Keratinocyte (primary cell): Measurements from ENCODE around the gene CNNM3. TPM values are rescaled to one million over a fixed set of nuclear protein-coding genes. Genes with fewer than 3 reads are reported as not detected.
"Not testable (repeated sequence)": the region's sequence is repeated elsewhere in the genome, so short reads cannot be mapped to it uniquely, and the experiment has no call there.

Source experiments
- DNase-seq: peaks from one replicate; pipeline ENCODE4 v3.0.0-alpha.2; 2011; ENCODE audit warnings: low read depth, missing footprints, low spot score
- FAIRE-seq: peaks from 2 replicates; lab custom pipeline; 2011; peaks lifted over from hg19 to GRCh38; lab: Jason Lieb, UNC
- H2AFZ ChIP-seq: 2 replicates; pipeline ENCODE4 v1.6.0; 2012; ENCODE audit warnings: low read length, control low read depth, inconsistent platforms; ENCODE audit not compliant: control insufficient read depth
- H3K27ac ChIP-seq: 2 replicates; pipeline ENCODE4 v1.5.1; 2011; ENCODE audit warnings: low read length; ENCODE audit not compliant: control insufficient read depth, insufficient read depth
- H3K27me3 ChIP-seq: 3 replicates; pipeline ENCODE4 v1.6.0; 2011; ENCODE audit warnings: low read length; ENCODE audit not compliant: control insufficient read depth, insufficient read depth; ENCODE audit errors: extremely low read depth
- H3K36me3 ChIP-seq, 2 experiments: 2 replicates in 1 of 2; 3 replicates in 1 of 2; pipeline ENCODE4 v1.5.1; 2011; ENCODE audit warnings: low read length in 2 of 2, mild to moderate bottlenecking in 1 of 2; ENCODE audit not compliant: control insufficient read depth in 2 of 2, insufficient read depth in 2 of 2; ENCODE audit errors: extremely low read depth in 1 of 2
- H3K4me1 ChIP-seq: 3 replicates; pipeline ENCODE4 v1.5.1; 2011; ENCODE audit warnings: low read length; ENCODE audit not compliant: control insufficient read depth, insufficient read depth; ENCODE audit errors: extremely low read depth
- H3K4me2 ChIP-seq: 3 replicates; pipeline ENCODE4 v1.6.0; 2011; ENCODE audit warnings: low read depth, low read length; ENCODE audit not compliant: control insufficient read depth, insufficient read depth; ENCODE audit errors: extremely low read depth
- H3K4me3 ChIP-seq, 3 experiments: fragments of 200-600 bp in 1 of 3; sonication (generic) in 1 of 3; 2 replicates in 2 of 3; 3 replicates in 1 of 3; pipeline ENCODE4 v1.5.1; 2011 to 2016; ENCODE audit warnings: low read length in 3 of 3, mild to moderate bottlenecking in 3 of 3, control low read depth in 2 of 3, inconsistent platforms in 1 of 3, low read depth in 1 of 3, mixed read lengths in 1 of 3, mixed run types in 1 of 3, moderate library complexity in 1 of 3; ENCODE audit not compliant: control insufficient read depth in 2 of 3, insufficient read depth in 2 of 3; ENCODE audit errors: extremely low read depth in 1 of 3
- H3K79me2 ChIP-seq: 2 replicates; pipeline ENCODE4 v1.6.0; 2012; ENCODE audit warnings: low read length; ENCODE audit not compliant: control insufficient read depth, insufficient read depth
- H3K9ac ChIP-seq: 3 replicates; pipeline ENCODE4 v1.6.0; 2011; ENCODE audit warnings: low read length; ENCODE audit not compliant: control insufficient read depth, insufficient read depth; ENCODE audit errors: extremely low read depth
- H3K9me1 ChIP-seq: 3 replicates; pipeline ENCODE4 v1.6.0; 2011; ENCODE audit warnings: low read length; ENCODE audit not compliant: control insufficient read depth, insufficient read depth; ENCODE audit errors: extremely low read depth
- H3K9me3 ChIP-seq: 2 replicates; pipeline ENCODE4 v1.5.1; 2012; ENCODE audit warnings: low read depth, low read length; ENCODE audit not compliant: control insufficient read depth
- H4K20me1 ChIP-seq: 3 replicates; pipeline ENCODE4 v1.6.0; 2011; ENCODE audit warnings: low read length; ENCODE audit not compliant: control insufficient read depth, insufficient read depth; ENCODE audit errors: extremely low read depth
- CTCF ChIP-seq, 3 experiments: IDR thresholded peaks in 1 of 3; conservative IDR thresholded peaks in 1 of 3; optimal IDR thresholded peaks in 1 of 3; 2 replicates in 2 of 3; 3 replicates in 1 of 3; pipeline versions ENCODE3 to v1.5.1; 2011; ENCODE audit warnings: low read length in 3 of 3, mild to moderate bottlenecking in 3 of 3, moderate library complexity in 2 of 3, control low read depth in 1 of 3, inconsistent platforms in 1 of 3; ENCODE audit not compliant: insufficient read depth in 2 of 3; ENCODE audit errors: extremely low read depth in 1 of 3
- EZH2 ChIP-seq: IDR thresholded peaks from one replicate; pipeline ENCODE4 v1.6.1; 2012; ENCODE audit warnings: inconsistent platforms, mild to moderate bottlenecking, low read length, moderate library complexity
- dilution Hi-C: fragments of 300-500 bp; cut with MboI; formaldehyde crosslinking; loops from one replicate; pipeline ENCODE4 v1.7.0; 2020; ENCODE audit warnings: low sequenced_read_pairs; ENCODE audit not compliant: extremely low pct_ligation_motif_present
- polyA plus RNA-seq, 5 experiments: library from polyadenylated mRNA; depleted of rRNA in 3 of 5; stranded (reverse) in 3 of 5; stranded (forward) in 1 of 5; unstranded in 1 of 5; fragments of >200 nt; gene quantifications; 1 replicate in 1 of 5; 2 replicates in 3 of 5; 3 replicates in 1 of 5; pipeline versions ENCODE4 v1.2.1 to v1.2.3, GENCODE V29; 2011 to 2012; ENCODE audit warnings: missing spikeins in 2 of 5, low read depth in 1 of 5, low replicate concordance in 1 of 5

The CNNM3 gene
- polyA plus RNA-seq, 1 donor (not counting 4 experiments of a cell fraction or from before 2014, with no cell fraction given), result 2.3 TPM

GRCh38 chr2:96860065-96861029 lies 44.3 kb downstream of the CNNM3 start:
- DNase-seq, result no peak
- no peaks in the 10 kb centered on the region for H3K9me1 ChIP-seq
- dilution Hi-C loops, result no loop called here
- no peak overlapping the region for H2AFZ ChIP-seq
- H3K27me3 ChIP-seq, result no peaks in the 10 kb centered on the region
- no peak overlapping the region for H3K4me2 ChIP-seq
- H3K9me3 ChIP-seq, result no peaks in the 10 kb centered on the region
- peaks cover 8% of the 10 kb centered on the region for H3K79me2 ChIP-seq
- no peak overlapping the region for H3K4me3 ChIP-seq
- H3K9ac ChIP-seq, result no peak overlapping the region
- H4K20me1 ChIP-seq, result no peaks in the 10 kb centered on the region
- H3K4me1 ChIP-seq, result peaks cover 10% of the 10 kb centered on the region
- no peak overlapping the region for H3K27ac ChIP-seq
- TF ChIP-seq EZH2 (no peak), CTCF (optimal IDR thresholded peaks at IDR 0.05 in 1 of 3, IDR thresholded peaks at IDR 0.05 in 1 of 3, conservative IDR thresholded peaks at IDR 0.05 in 1 of 3; ENCODE audit: extremely low read depth in 1 of 3, insufficient read depth in 2 of 3, low read length in 3 of 3) (no peak)
- H3K36me3 ChIP-seq, result peaks cover 22 to 34% of the 10 kb centered on the region in 2 experiments
- no peak for FAIRE-seq

GRCh38 chr2:96861074-96861473 lies 45.0 kb downstream of the CNNM3 start:
- peaks cover 26 to 40% of the 10 kb centered on the region in 2 experiments for H3K36me3 ChIP-seq

GRCh38 chr2:96863056-96863455 lies 47.0 kb downstream of the CNNM3 start:
- H4K20me1 ChIP-seq, dilution Hi-C loops: not testable (repeated sequence)

More at GRCh38 chr2:96861074-96861473, 45.0 kb downstream of the CNNM3 start:
- H3K4me1 ChIP-seq, result peaks cover 10% of the 10 kb centered on the region
- no peaks in the 10 kb centered on the region for H3K27me3 ChIP-seq
- FAIRE-seq (no peak), DNase-seq (no peak)
- no peaks in the 10 kb centered on the region for H4K20me1 ChIP-seq
- no peak overlapping the region for H3K27ac ChIP-seq
- TF ChIP-seq CTCF (optimal IDR thresholded peaks at IDR 0.05 in 1 of 3, IDR thresholded peaks at IDR 0.05 in 1 of 3, conservative IDR thresholded peaks at IDR 0.05 in 1 of 3; ENCODE audit: extremely low read depth in 1 of 3, insufficient read depth in 2 of 3, low read length in 3 of 3) (no peak), EZH2 (no peak)
- no peak overlapping the region for H3K4me3 ChIP-seq
- H2AFZ ChIP-seq, result no peak overlapping the region
- no peak overlapping the region for H3K9ac ChIP-seq
- H3K79me2 ChIP-seq, result peaks cover 8% of the 10 kb centered on the region
- H3K4me2 ChIP-seq, result no peak overlapping the region
- H3K9me3 ChIP-seq, result no peaks in the 10 kb centered on the region
- dilution Hi-C loops, result no loop called here
- no peaks in the 10 kb centered on the region for H3K9me1 ChIP-seq

More at GRCh38 chr2:96863056-96863455, 47.0 kb downstream of the CNNM3 start:
- H3K4me2 ChIP-seq, H3K4me3 ChIP-seq, FAIRE-seq, H3K9ac ChIP-seq, H3K27ac ChIP-seq, H3K9me1 ChIP-seq, H3K27me3 ChIP-seq, H2AFZ ChIP-seq, H3K9me3 ChIP-seq, DNase-seq, H3K79me2 ChIP-seq: not testable (repeated sequence)
- H3K4me1 ChIP-seq, result peaks cover 13% of the 10 kb centered on the region
- H3K36me3 ChIP-seq, result peaks cover 29 to 46% of the 10 kb centered on the region in 2 experiments
